Trophoblast cell (in vitro differentiated cells and primary cell): ENCODE measurements around the gene MSH2.

Experiments
- DNase-seq, 2 donors: peaks; one replicate each; pipeline ENCODE4 v3.0.0-alpha.2; 2016
- H2AFZ ChIP-seq: 2 replicates; pipeline ENCODE4 v1.6.1; 2013; ENCODE audit warnings: low read length, moderate library complexity, mild to moderate bottlenecking; ENCODE audit not compliant: insufficient read depth, poor library complexity
- H2AK5ac ChIP-seq: 2 replicates; pipeline ENCODE4 v1.6.1; 2013; ENCODE audit warnings: mild to moderate bottlenecking, low read length
- H2BK120ac ChIP-seq: 2 replicates; pipeline ENCODE4 v1.6.1; 2013; ENCODE audit warnings: low read length, mild to moderate bottlenecking, moderate library complexity; ENCODE audit not compliant: insufficient read depth, poor library complexity
- H2BK12ac ChIP-seq: 2 replicates; pipeline ENCODE4 v1.6.1; 2013; ENCODE audit warnings: mild to moderate bottlenecking, low read length, moderate library complexity
- H2BK5ac ChIP-seq: 2 replicates; pipeline ENCODE4 v1.6.1; 2013; ENCODE audit warnings: low read length, low read depth, moderate library complexity, mild to moderate bottlenecking; ENCODE audit not compliant: poor library complexity
- H3K14ac ChIP-seq: 2 replicates; pipeline ENCODE4 v1.6.1; 2013; ENCODE audit warnings: mild to moderate bottlenecking, low read length
- H3K18ac ChIP-seq: 2 replicates; pipeline ENCODE4 v1.6.1; 2013; ENCODE audit warnings: mild to moderate bottlenecking, low read length
- H3K23ac ChIP-seq: 2 replicates; pipeline ENCODE4 v1.6.1; 2013; ENCODE audit warnings: low read length
- H3K27ac ChIP-seq: 2 replicates; pipeline ENCODE4 v1.5.1; 2013; ENCODE audit warnings: low read depth, mild to moderate bottlenecking, inconsistent platforms, low read length, moderate library complexity
- H3K27me3 ChIP-seq: 2 replicates; pipeline ENCODE4 v1.6.1; 2013; ENCODE audit warnings: inconsistent platforms, mild to moderate bottlenecking, low read length, moderate library complexity; ENCODE audit not compliant: insufficient read depth
- H3K36me3 ChIP-seq, 2 experiments: 1 replicate in 1 of 2; 2 replicates in 1 of 2; pipeline ENCODE4 v1.6.1; 2013; ENCODE audit warnings: low read length in 2 of 2, mild to moderate bottlenecking in 2 of 2, moderate library complexity in 1 of 2; ENCODE audit not compliant: insufficient read depth in 2 of 2, control insufficient read depth in 1 of 2
- H3K4ac ChIP-seq: 2 replicates; pipeline ENCODE4 v1.6.1; 2013; ENCODE audit warnings: low read depth, mild to moderate bottlenecking, low read length, moderate library complexity
- H3K4me1 ChIP-seq, 2 experiments: 1 replicate in 1 of 2; 2 replicates in 1 of 2; pipeline ENCODE4 v1.6.1; 2013; ENCODE audit warnings: low read length in 2 of 2, mild to moderate bottlenecking in 2 of 2, moderate library complexity in 1 of 2; ENCODE audit not compliant: insufficient read depth in 2 of 2, control insufficient read depth in 1 of 2
- H3K4me2 ChIP-seq: 2 replicates; pipeline ENCODE4 v1.6.1; 2013; ENCODE audit warnings: inconsistent platforms, mild to moderate bottlenecking, low read length, moderate library complexity
- H3K4me3 ChIP-seq: 2 replicates; pipeline ENCODE4 v1.5.1; 2013; ENCODE audit warnings: mild to moderate bottlenecking, low read depth, low read length, inconsistent platforms
- H3K79me1 ChIP-seq: one replicate; pipeline ENCODE4 v1.6.1; 2013; ENCODE audit warnings: low read length
- H3K79me2 ChIP-seq: 2 replicates; pipeline ENCODE4 v1.6.1; 2013; ENCODE audit warnings: low read length, mild to moderate bottlenecking; ENCODE audit not compliant: control insufficient read depth, insufficient read depth, poor library complexity
- H3K9ac ChIP-seq: 2 replicates; pipeline ENCODE4 v1.6.1; 2013; ENCODE audit warnings: mild to moderate bottlenecking, low read length
- H3K9me3 ChIP-seq: 2 replicates; pipeline ENCODE4 v1.6.1; 2013; ENCODE audit warnings: low read depth, mild to moderate bottlenecking, control low read depth, inconsistent platforms, low read length; ENCODE audit not compliant: insufficient read depth
- H4K12ac ChIP-seq: 2 replicates; pipeline ENCODE4 v1.6.1; 2013; ENCODE audit warnings: low read depth, mild to moderate bottlenecking, low read length, moderate library complexity
- H4K8ac ChIP-seq: 2 replicates; pipeline ENCODE4 v1.6.1; 2013; ENCODE audit warnings: low read depth, mild to moderate bottlenecking, low read length, moderate library complexity
- H4K91ac ChIP-seq: one replicate; pipeline ENCODE4 v1.6.1; 2013; ENCODE audit warnings: low read depth, mild to moderate bottlenecking, low read length, moderate library complexity
- WGBS: extraction: QIAGEN DNeasy Blood & Tissue Kit; methylation state at CpG from one replicate; pipeline ENCODE4 v1.1.7; 2013; ENCODE audit warnings: missing lambda C conversion rate; ENCODE audit not compliant: insufficient read length, insufficient coverage; ENCODE audit errors: extremely low coverage; 5-methylcytosine and 5-hydroxymethylcytosine counted together

Gene MSH2

DNA sequence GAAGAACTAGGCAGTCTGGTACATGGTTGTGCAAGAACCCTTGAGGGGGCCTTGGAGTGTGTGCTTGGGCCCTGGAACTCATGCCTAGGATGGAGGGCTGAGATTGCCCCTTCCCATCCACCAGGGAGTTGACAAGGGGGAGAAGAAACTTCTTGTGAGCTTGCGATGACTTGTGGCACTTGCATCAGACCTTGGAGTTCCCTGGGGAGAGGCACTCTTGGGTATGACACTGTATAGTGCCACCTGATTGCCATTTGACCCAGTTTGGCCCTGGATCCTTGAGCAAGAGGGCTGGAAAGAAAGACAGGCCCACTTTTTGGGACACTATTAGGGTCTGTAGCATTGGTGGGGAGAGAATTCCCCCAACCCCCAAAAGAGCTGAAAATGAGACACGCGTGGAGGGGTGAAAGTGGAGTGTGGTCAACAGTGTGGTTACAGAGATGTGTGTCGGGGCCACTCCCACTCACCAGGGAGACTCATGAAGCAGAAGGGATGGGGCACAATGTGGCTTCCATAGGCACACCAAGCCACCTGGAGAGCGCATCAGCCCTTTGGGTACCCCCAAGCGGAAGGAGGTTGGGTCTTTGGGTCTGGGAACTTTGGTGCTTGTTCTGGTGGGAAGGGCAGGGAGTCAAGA is 101.3 kb downstream of the MSH2 start:
- no peak overlapping the region for H2AFZ ChIP-seq
- no peaks in the 10 kb centered on the region for H3K4me1 ChIP-seq
- no peak for DNase-seq
- no peak overlapping the region for H4K8ac ChIP-seq
- H3K14ac ChIP-seq = no peak overlapping the region
- no peak overlapping the region for H2AK5ac ChIP-seq
- H3K18ac ChIP-seq = no peak overlapping the region
- no peak overlapping the region for H4K91ac ChIP-seq
- no CpG with 5 or more reads among the region's 6 CpGs for WGBS
- H3K23ac ChIP-seq = no peak overlapping the region
- H2BK5ac ChIP-seq = no peak overlapping the region
- peaks cover 30% of the 10 kb centered on the region for H3K9me3 ChIP-seq
- no peak overlapping the region for H4K12ac ChIP-seq
- H3K4ac ChIP-seq = no peak overlapping the region
- H3K36me3 ChIP-seq = no peaks in the 10 kb centered on the region
- no peak overlapping the region for H3K4me2 ChIP-seq
- no peak overlapping the region for H3K4me3 ChIP-seq
- no peak overlapping the region for H2BK120ac ChIP-seq
- no peaks in the 10 kb centered on the region for H3K27me3 ChIP-seq
- H2BK12ac ChIP-seq = no peak overlapping the region
- no peak overlapping the region for H3K9ac ChIP-seq
- no peaks in the 10 kb centered on the region for H3K79me1 ChIP-seq
- H3K27ac ChIP-seq = no peak overlapping the region
- H3K79me2 ChIP-seq = no peaks in the 10 kb centered on the region

DNA sequence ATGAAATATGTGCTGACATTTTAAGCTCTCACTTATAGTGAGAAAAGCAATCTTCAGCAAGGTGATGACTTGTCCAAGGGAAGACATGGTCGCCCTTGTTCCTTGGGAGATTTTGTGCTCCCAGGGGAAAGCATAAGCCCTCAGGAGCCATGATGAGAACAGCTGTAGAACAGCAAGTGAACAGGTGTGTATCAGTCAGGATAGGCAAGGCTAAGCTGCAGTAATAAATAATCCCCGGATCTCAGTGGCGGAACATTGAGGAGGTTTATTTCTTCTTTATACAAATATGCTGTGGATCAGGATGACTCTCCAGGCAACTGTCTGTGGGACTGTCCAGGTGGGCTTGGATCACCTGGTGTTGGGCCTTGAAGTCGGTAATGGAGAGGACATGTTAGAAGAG is 103.1 kb downstream of the MSH2 start:
- no peak overlapping the region for H3K14ac ChIP-seq
- no peak for DNase-seq
- H3K9ac ChIP-seq = no peak overlapping the region
- H3K9me3 ChIP-seq = peaks cover 21% of the 10 kb centered on the region
- H4K8ac ChIP-seq = no peak overlapping the region
- H3K27ac ChIP-seq = no peak overlapping the region
- H2AFZ ChIP-seq = no peak overlapping the region
- no peak overlapping the region for H3K4ac ChIP-seq
- no peak overlapping the region for H3K4me2 ChIP-seq
- no peaks in the 10 kb centered on the region for H3K4me1 ChIP-seq
- WGBS = no CpG with 5 or more reads among the region's 4 CpGs
- no peak overlapping the region for H3K23ac ChIP-seq
- no peak overlapping the region for H3K4me3 ChIP-seq
- no peak overlapping the region for H3K18ac ChIP-seq
- H2BK120ac ChIP-seq = no peak overlapping the region
- no peak overlapping the region for H4K12ac ChIP-seq
- no peak overlapping the region for H2BK12ac ChIP-seq
- H2BK5ac ChIP-seq = no peak overlapping the region
- H3K79me2 ChIP-seq = no peaks in the 10 kb centered on the region
- H2AK5ac ChIP-seq = no peak overlapping the region
- no peaks in the 10 kb centered on the region for H3K36me3 ChIP-seq
- no peak overlapping the region for H4K91ac ChIP-seq
- H3K79me1 ChIP-seq = no peaks in the 10 kb centered on the region
- no peaks in the 10 kb centered on the region for H3K27me3 ChIP-seq

DNA sequence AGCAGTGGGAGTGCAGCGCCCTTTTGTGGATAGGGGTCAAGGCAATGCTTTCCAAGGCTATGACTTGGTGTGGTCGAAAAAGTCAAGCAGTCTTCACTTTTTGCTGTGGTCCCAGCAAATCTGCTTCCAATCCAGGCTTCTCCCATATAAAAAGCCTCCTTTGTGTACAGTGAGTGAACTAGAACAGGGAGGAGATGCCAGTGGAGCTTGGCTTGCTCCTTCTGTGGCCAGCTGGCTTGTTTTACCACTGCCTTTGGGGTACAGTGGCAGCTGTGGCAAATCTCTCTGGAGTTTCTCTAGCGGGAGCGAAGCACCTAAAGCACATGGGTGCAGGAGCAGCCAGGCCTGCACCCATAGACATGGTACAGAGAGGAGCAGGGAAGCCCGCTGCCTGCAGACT is 103.5 kb downstream of the MSH2 start:
- H3K23ac ChIP-seq = no peak overlapping the region
- no peak overlapping the region for H3K9ac ChIP-seq
- no peaks in the 10 kb centered on the region for H3K79me1 ChIP-seq
- no peak overlapping the region for H4K8ac ChIP-seq
- H2AK5ac ChIP-seq = no peak overlapping the region
- no peak overlapping the region for H4K12ac ChIP-seq
- no peaks in the 10 kb centered on the region for H3K4me1 ChIP-seq
- H3K27ac ChIP-seq = no peak overlapping the region
- no peak overlapping the region for H3K18ac ChIP-seq
- WGBS = no CpG with 5 or more reads among the region's 5 CpGs
- H3K79me2 ChIP-seq = no peaks in the 10 kb centered on the region
- H3K4me2 ChIP-seq = no peak overlapping the region
- no peak overlapping the region for H2BK5ac ChIP-seq
- H3K36me3 ChIP-seq = no peaks in the 10 kb centered on the region
- H4K91ac ChIP-seq = no peak overlapping the region
- no peak for DNase-seq
- no peak overlapping the region for H3K14ac ChIP-seq
- H3K4ac ChIP-seq = no peak overlapping the region
- H3K4me3 ChIP-seq = no peak overlapping the region
- peaks cover 18% of the 10 kb centered on the region for H3K9me3 ChIP-seq
- H3K27me3 ChIP-seq = no peaks in the 10 kb centered on the region
- H2BK120ac ChIP-seq = no peak overlapping the region
- H2BK12ac ChIP-seq = no peak overlapping the region
- H2AFZ ChIP-seq = no peak overlapping the region

DNA sequence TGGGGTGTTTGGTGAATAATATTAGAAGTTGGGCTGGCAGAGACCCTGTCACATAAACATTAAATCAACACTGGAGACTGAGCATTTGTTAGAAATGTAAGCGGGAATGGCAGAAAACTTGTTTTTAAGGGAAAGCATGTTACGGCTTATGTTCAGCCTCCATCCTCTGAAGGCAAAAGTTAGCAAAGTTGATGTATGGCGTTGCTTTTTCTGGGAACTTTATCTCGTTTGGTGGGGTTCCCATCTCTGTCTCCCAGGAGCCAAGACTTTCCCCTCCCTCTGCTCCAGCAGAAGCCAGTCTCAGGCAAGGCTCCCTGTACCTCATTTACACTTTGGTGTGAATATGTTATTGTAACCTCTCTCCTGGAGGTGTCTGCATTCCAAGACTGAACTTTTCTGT is 105.1 kb downstream of the MSH2 start:
- H3K9me3 ChIP-seq = peaks cover 13% of the 10 kb centered on the region
- no peak overlapping the region for H2BK5ac ChIP-seq
- WGBS = no CpG with 5 or more reads among the region's 4 CpGs
- H3K9ac ChIP-seq = no peak overlapping the region
- no peak overlapping the region for H2AFZ ChIP-seq
- H2AK5ac ChIP-seq = no peak overlapping the region
- H3K4me1 ChIP-seq = peaks cover 0 to 2% of the 10 kb centered on the region in 2 experiments
- H3K18ac ChIP-seq = no peak overlapping the region
- no peaks in the 10 kb centered on the region for H3K79me1 ChIP-seq
- H3K4me3 ChIP-seq = no peak overlapping the region
- DNase-seq = no peak
- no peak overlapping the region for H3K4ac ChIP-seq
- H3K36me3 ChIP-seq = no peaks in the 10 kb centered on the region
- H4K91ac ChIP-seq = no peak overlapping the region
- H3K27ac ChIP-seq = no peak overlapping the region
- no peaks in the 10 kb centered on the region for H3K27me3 ChIP-seq
- H2BK12ac ChIP-seq = no peak overlapping the region
- no peak overlapping the region for H3K23ac ChIP-seq
- no peak overlapping the region for H3K4me2 ChIP-seq
- no peak overlapping the region for H2BK120ac ChIP-seq
- no peaks in the 10 kb centered on the region for H3K79me2 ChIP-seq
- no peak overlapping the region for H3K14ac ChIP-seq
- no peak overlapping the region for H4K8ac ChIP-seq
- no peak overlapping the region for H4K12ac ChIP-seq
